Endothelial cell of umbilical vein (primary cell): ENCODE measurements around the gene CTTNBP2NL. TPM values are rescaled to one million over a fixed set of nuclear protein-coding genes. Genes with fewer than 3 reads are reported as not detected.

Experiments
- BruUV-seq: library from RNA; stranded (reverse); fragments of 400-500 nt; replicated peaks from 2 replicates; lab custom pipeline; 2021; lab: Mats Ljungman, UMichigan
- CTCF ChIA-PET: fragments of 300-600, 350-600 bp; sonication (Branson Sonifier 250); formaldehyde crosslinking; loops from one replicate; lab custom pipeline; 2021; ENCODE audit warnings: antibody characterized with exemption, inconsistent platforms; lab: Charles Lee
- POLR2A ChIA-PET: fragments of 300-600, 350-600 bp; sonication (Branson Sonifier 250); formaldehyde crosslinking; loops from one replicate; lab custom pipeline; 2021; ENCODE audit warnings: antibody characterized with exemption, inconsistent platforms; lab: Charles Lee
- DNase-seq: peaks from one replicate; pipeline ENCODE4 v3.0.0-alpha.2; 2011; ENCODE audit warnings: low read depth, low spot score
- FAIRE-seq: peaks from 2 replicates; lab custom pipeline; 2011; peaks lifted over from hg19 to GRCh38; lab: Jason Lieb, UNC
- H2AFZ ChIP-seq: 2 replicates; pipeline ENCODE4 v1.6.0; 2012; ENCODE audit warnings: low read depth, low read length, control low read depth, inconsistent platforms
- H3K27ac ChIP-seq: 2 replicates; pipeline ENCODE4 v1.5.1; 2011; ENCODE audit warnings: low read depth, mild to moderate bottlenecking, control low read depth, low read length, moderate library complexity; ENCODE audit not compliant: insufficient read depth
- H3K27me3 ChIP-seq, 2 experiments: 2 replicates each; pipeline versions ENCODE4 v1.6.0 to v1.6.1; 2011; ENCODE audit warnings: low read length in 2 of 2, mixed read lengths in 1 of 2; ENCODE audit not compliant: control insufficient read depth in 2 of 2, insufficient read depth in 2 of 2
- H3K36me3 ChIP-seq, 2 experiments: 2 replicates in 1 of 2; 3 replicates in 1 of 2; pipeline ENCODE4 v1.5.1; 2011; ENCODE audit warnings: low read length in 2 of 2, mild to moderate bottlenecking in 1 of 2, moderate library complexity in 1 of 2; ENCODE audit not compliant: control insufficient read depth in 2 of 2, insufficient read depth in 2 of 2; ENCODE audit errors: extremely low read depth in 1 of 2
- H3K4me1 ChIP-seq: 3 replicates; pipeline ENCODE4 v1.5.1; 2011; ENCODE audit warnings: mild to moderate bottlenecking, low read length; ENCODE audit not compliant: control insufficient read depth, insufficient read depth; ENCODE audit errors: extremely low read depth
- H3K4me2 ChIP-seq: 2 replicates; pipeline ENCODE4 v1.6.1; 2011; ENCODE audit warnings: low read length, control low read depth, mixed read lengths; ENCODE audit not compliant: insufficient read depth
- H3K4me3 ChIP-seq, 3 experiments: fragments of 200-600 bp in 1 of 3; sonication (generic), shearing (Covaris generic) in 1 of 3; replicated peaks in 1 of 3; 2 replicates each; pipeline ENCODE4 v1.5.1; 2011 to 2016; ENCODE audit warnings: control low read depth in 3 of 3, low read length in 3 of 3, mild to moderate bottlenecking in 2 of 3, inconsistent platforms in 1 of 3, low read depth in 1 of 3, moderate library complexity in 1 of 3; ENCODE audit not compliant: insufficient read depth in 1 of 3
- H3K79me2 ChIP-seq: 2 replicates; pipeline ENCODE4 v1.6.0; 2012; ENCODE audit warnings: low read length, inconsistent platforms; ENCODE audit not compliant: control insufficient read depth, insufficient read depth
- H3K9ac ChIP-seq: replicated peaks from 2 replicates; pipeline ENCODE3; 2011; ENCODE audit warnings: low read length, control low read depth; ENCODE audit not compliant: insufficient read depth; ENCODE audit errors: extremely low read depth
- H3K9me1 ChIP-seq: replicated peaks from 3 replicates; pipeline ENCODE4 v1.6.0; 2011; ENCODE audit warnings: mild to moderate bottlenecking, low read length; ENCODE audit not compliant: control insufficient read depth, insufficient read depth; ENCODE audit errors: extremely low read depth
- H3K9me3 ChIP-seq: replicated peaks from 2 replicates; pipeline ENCODE4 v1.5.1; 2012; ENCODE audit warnings: low read length, inconsistent platforms; ENCODE audit not compliant: control insufficient read depth, insufficient read depth
- H4K20me1 ChIP-seq: replicated peaks from 2 replicates; pipeline ENCODE3; 2011; ENCODE audit warnings: mild to moderate bottlenecking, low read length; ENCODE audit not compliant: control insufficient read depth, insufficient read depth; ENCODE audit errors: extremely low read depth
- EZH2 ChIP-seq: IDR thresholded peaks from 2 replicates; pipeline ENCODE4 v1.6.1; 2012; ENCODE audit warnings: borderline replicate concordance, low read depth, mild to moderate bottlenecking, moderate library complexity, low read length, inconsistent platforms; ENCODE audit not compliant: severe bottlenecking
- FOS ChIP-seq: IDR thresholded peaks from 2 replicates; pipeline ENCODE4 v1.6.1; 2011; ENCODE audit warnings: mild to moderate bottlenecking, low read length, moderate library complexity, borderline replicate concordance; ENCODE audit not compliant: insufficient read depth
- GATA2 ChIP-seq: IDR thresholded peaks from 2 replicates; pipeline ENCODE4 v1.7.0; 2011; ENCODE audit warnings: low read depth, mild to moderate bottlenecking, moderate library complexity, mixed read lengths, low read length; ENCODE audit not compliant: insufficient read length, insufficient read depth
- JUN ChIP-seq: IDR thresholded peaks from 2 replicates; pipeline ENCODE4 v1.6.1; 2011; ENCODE audit warnings: borderline replicate concordance, low read depth; ENCODE audit not compliant: insufficient read length, insufficient read depth
- MYC ChIP-seq: IDR thresholded peaks from one replicate; pipeline ENCODE4 v1.6.1; 2011; ENCODE audit warnings: mild to moderate bottlenecking, low read depth, low read length
- POLR2A ChIP-seq: IDR thresholded peaks from 2 replicates; pipeline ENCODE4 v1.6.1; 2012; ENCODE audit warnings: low read depth, mild to moderate bottlenecking, control low read depth, low read length
- POLR2AphosphoS5 ChIP-seq: IDR thresholded peaks from 2 replicates; pipeline ENCODE4 v1.6.1; 2012; ENCODE audit warnings: low read depth, mild to moderate bottlenecking, control low read depth, low read length, moderate library complexity; ENCODE audit not compliant: insufficient read depth
- dilution Hi-C: fragments of 300-500 bp; cut with MboI; formaldehyde crosslinking; loops from one replicate; pipeline ENCODE4 v1.15.0; 2019; ENCODE audit warnings: low sequenced_read_pairs; ENCODE audit not compliant: extremely low pct_ligation_motif_present
- intact Hi-C: fragments of 100-400 bp; cut with micrococcal nuclease; formaldehyde crosslinking; loops from one replicate; pipeline ENCODE4 v1.10.0; 2022
- polyA plus RNA-seq, 4 experiments: library from polyadenylated mRNA; depleted of rRNA in 3 of 4; stranded (reverse) in 3 of 4; unstranded in 1 of 4; fragments of >200 nt; gene quantifications; 2 replicates each; pipeline versions ENCODE4 v1.2.1 to v1.2.3, GENCODE V29; 2011 to 2012; ENCODE audit warnings: missing spikeins in 1 of 4
- total RNA-seq: library from RNA; stranded (reverse); gene quantifications from 2 replicates; pipeline ENCODE4 v1.2.3, GENCODE V29; 2021
- TF ChIP-seq, protein P1 (sequence below): IDR thresholded peaks from 2 replicates; pipeline ENCODE4 v1.6.1; 2011; ENCODE audit not compliant: insufficient read depth, insufficient read length
- TF ChIP-seq, protein P2 (sequence below), 2 donors: IDR thresholded peaks; 1 replicate in 1 of 2; 2 replicates in 1 of 2; pipeline ENCODE4 v1.5.1; 2011; ENCODE audit warnings: low read length in 2 of 2, mild to moderate bottlenecking in 2 of 2, moderate library complexity in 2 of 2, control low read depth in 1 of 2, inconsistent platforms in 1 of 2, low read depth in 1 of 2; ENCODE audit not compliant: insufficient read depth in 1 of 2; ENCODE audit errors: extremely low read depth in 1 of 2

CTTNBP2NL gene
- total and polyA plus RNA-seq, 2 donors (not counting 3 experiments of a cell fraction or from before 2014, with no cell fraction given) = 21.5 to 94.4 TPM

DNA sequence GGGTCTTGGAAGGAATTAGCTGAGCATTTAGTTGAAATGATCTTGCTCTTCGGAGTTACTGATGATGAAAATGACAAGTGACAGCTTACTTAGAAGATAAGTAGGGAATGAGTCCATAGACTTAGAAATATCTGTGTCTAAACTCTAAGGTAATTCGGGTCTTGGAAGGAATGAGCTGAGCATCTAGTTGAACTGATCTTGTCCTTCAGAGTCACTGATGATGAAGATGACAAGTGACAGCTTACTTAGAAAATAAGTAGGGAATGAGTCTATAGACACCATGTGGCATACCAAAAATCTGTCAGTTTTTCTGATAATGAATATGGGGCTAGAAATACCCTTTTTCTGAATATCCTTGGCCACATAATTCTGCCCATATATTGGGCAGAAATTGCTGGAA is 14.7 kb downstream of the CTTNBP2NL start:
- dilution Hi-C loops = no loop called here

DNA sequence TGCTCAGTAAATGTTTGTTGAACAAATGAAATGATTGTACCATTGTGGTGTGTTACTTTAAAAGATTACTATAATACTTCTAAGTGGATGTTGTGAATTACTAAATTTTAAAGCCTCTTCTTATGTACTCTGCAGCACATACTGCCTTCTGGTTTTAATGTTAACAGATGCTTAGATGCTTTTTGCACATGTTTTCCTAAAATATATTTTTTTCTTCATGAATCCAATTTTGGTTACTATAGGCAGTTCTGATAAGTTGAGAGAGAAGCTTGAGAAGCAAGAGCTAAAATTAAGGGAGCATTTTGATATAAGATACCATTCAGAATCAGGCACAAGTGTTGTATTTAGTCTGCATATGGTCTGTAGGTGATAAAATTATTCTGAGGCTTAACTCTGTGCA is 21.3 kb downstream of the CTTNBP2NL start:
- Histone ChIP-seq H3K9ac (no peak overlapping the region), H3K9me1 (no peaks in the 10 kb centered on the region), H4K20me1 (peaks cover 5% of the 10 kb centered on the region), H3K4me3 (no peak overlapping the region), H3K4me1 (no peaks in the 10 kb centered on the region), H3K4me2 (no peak overlapping the region), H3K27ac (no peak overlapping the region), H3K36me3 (peaks cover 11 to 34% of the 10 kb centered on the region in 2 experiments), H3K79me2 (peaks cover 69% of the 10 kb centered on the region), H3K9me3 (no peaks in the 10 kb centered on the region), H2AFZ (no peak overlapping the region), H3K27me3 (no peaks in the 10 kb centered on the region)
- ChIA-PET CTCF (interaction anchor here (0.7 to 1.5 kb wide), 2 partner anchors 8 to 12 kb away, joined by 5 to 6 read pairs; no protein-coding TSS in a partner anchor), POLR2A (no interaction called here)
- TF ChIP-seq, protein P1, sequence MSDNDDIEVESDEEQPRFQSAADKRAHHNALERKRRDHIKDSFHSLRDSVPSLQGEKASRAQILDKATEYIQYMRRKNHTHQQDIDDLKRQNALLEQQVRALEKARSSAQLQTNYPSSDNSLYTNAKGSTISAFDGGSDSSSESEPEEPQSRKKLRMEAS = no peak
- TF ChIP-seq EZH2 (no peak), POLR2AphosphoS5 (no peak), POLR2A (no peak), JUN (no peak), MYC (no peak), FOS (no peak), GATA2 (no peak)
- TF ChIP-seq, protein P2, sequence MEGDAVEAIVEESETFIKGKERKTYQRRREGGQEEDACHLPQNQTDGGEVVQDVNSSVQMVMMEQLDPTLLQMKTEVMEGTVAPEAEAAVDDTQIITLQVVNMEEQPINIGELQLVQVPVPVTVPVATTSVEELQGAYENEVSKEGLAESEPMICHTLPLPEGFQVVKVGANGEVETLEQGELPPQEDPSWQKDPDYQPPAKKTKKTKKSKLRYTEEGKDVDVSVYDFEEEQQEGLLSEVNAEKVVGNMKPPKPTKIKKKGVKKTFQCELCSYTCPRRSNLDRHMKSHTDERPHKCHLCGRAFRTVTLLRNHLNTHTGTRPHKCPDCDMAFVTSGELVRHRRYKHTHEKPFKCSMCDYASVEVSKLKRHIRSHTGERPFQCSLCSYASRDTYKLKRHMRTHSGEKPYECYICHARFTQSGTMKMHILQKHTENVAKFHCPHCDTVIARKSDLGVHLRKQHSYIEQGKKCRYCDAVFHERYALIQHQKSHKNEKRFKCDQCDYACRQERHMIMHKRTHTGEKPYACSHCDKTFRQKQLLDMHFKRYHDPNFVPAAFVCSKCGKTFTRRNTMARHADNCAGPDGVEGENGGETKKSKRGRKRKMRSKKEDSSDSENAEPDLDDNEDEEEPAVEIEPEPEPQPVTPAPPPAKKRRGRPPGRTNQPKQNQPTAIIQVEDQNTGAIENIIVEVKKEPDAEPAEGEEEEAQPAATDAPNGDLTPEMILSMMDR (IDR thresholded peaks at IDR 0.05; ENCODE audit: extremely low read depth in 1 of 2, insufficient read depth in 1 of 2, low read depth in 1 of 2, low read length in 2 of 2) = no peak
- dilution Hi-C loops (no loop called here), intact Hi-C loops (no loop called here)
- FAIRE-seq = no peak
- no peak for DNase-seq
- BruUV-seq = no TSS peak

More for the DNA sequence above, 14.7 kb downstream of the CTTNBP2NL start:
- no peak overlapping the region for H3K9ac ChIP-seq
- ChIA-PET POLR2A (no interaction called here), CTCF (interaction anchor here (0.7 to 2.2 kb wide), 9 partner anchors 9 to 77 kb away, joined by 3 to 7 read pairs (median 4); no protein-coding TSS in a partner anchor)
- H3K79me2 ChIP-seq = peaks cover 83% of the 10 kb centered on the region
- DNase-seq = no peak
- peaks cover 2% of the 10 kb centered on the region for H4K20me1 ChIP-seq
- BruUV-seq = no TSS peak
- H2AFZ ChIP-seq = no peak overlapping the region
- no peak for TF ChIP-seq MYC
- no peak for TF ChIP-seq EZH2
- no peak for TF ChIP-seq POLR2A
- TF ChIP-seq JUN = no peak
- TF ChIP-seq GATA2 = no peak
- TF ChIP-seq, protein P1 = no peak
- TF ChIP-seq POLR2AphosphoS5 = no peak
- no peaks in the 10 kb centered on the region for H3K27me3 ChIP-seq
- H3K36me3 ChIP-seq = peaks cover 5 to 14% of the 10 kb centered on the region in 2 experiments
- intact Hi-C loops = no loop called here
- no peak for FAIRE-seq
- no peak overlapping the region for H3K4me2 ChIP-seq
- no peak overlapping the region for H3K27ac ChIP-seq
- H3K4me1 ChIP-seq = peaks cover 2% of the 10 kb centered on the region
- no peaks in the 10 kb centered on the region for H3K9me3 ChIP-seq
- H3K4me3 ChIP-seq = no peak overlapping the region
- H3K9me1 ChIP-seq = no peaks in the 10 kb centered on the region
